ENCODE results near the gene PDK3.

- TF ChIP-seq CTCF (IDR thresholded peaks at IDR 0.05 in 8 of 11, conservative IDR thresholded peaks at IDR 0.05 in 3 of 11) (peak in 1 of 11 experiments; percentile 8), POLR2A (IDR thresholded peaks at IDR 0.05) (peak in 1 of 3 donors; percentile 58), POLR2AphosphoS5 (IDR thresholded peaks at IDR 0.05) (peak; percentile 78 to 90 (median 88))
Observed at GRCh38 chrX:24464836-24465531, at the start of gene PDK3.

Measured in spleen (tissue), 7 donors.